HG02623 (cell line): ENCODE measurements around the gene IFI27L1.
A peak's percentile ranks its signal among the peaks of the same experiment; 100 is the strongest.

Experiments
- ATAC-seq: cut with Tn5 transposase; IDR thresholded peaks from one replicate; pipeline ENCODE4 v1.9.1; 2021; ENCODE audit warnings: moderate library complexity; ENCODE audit not compliant: unreplicated experiment

IFI27L1 gene

GRCh38 chr14:94113490-94113889 lies 32.4 kb downstream of the IFI27L1 start:
- no peak for ATAC-seq

GRCh38 chr14:94113908-94114588 lies 32.9 kb downstream of the IFI27L1 start:
- no peak for ATAC-seq

- ATAC-seq = no peak
Measured at GRCh38 chr14:94114589-94115057, 33.5 kb downstream of the IFI27L1 start.

GRCh38 chr14:94115058-94115591 lies 34.0 kb downstream of the IFI27L1 start:
- ATAC-seq = no peak

- no peak for ATAC-seq
Measured at GRCh38 chr14:94115631-94116030, 34.5 kb downstream of the IFI27L1 start.

- ATAC-seq = no peak
Measured at GRCh38 chr14:94116701-94117100, 35.6 kb downstream of the IFI27L1 start.

GRCh38 chr14:94117856-94118255 lies 36.7 kb downstream of the IFI27L1 start:
- no peak for ATAC-seq

GRCh38 chr14:94119071-94119470 lies 38.0 kb downstream of the IFI27L1 start:
- ATAC-seq = no peak

GRCh38 chr14:94120667-94121340 lies 39.7 kb downstream of the IFI27L1 start:
- no peak for ATAC-seq

GRCh38 chr14:94121485-94121884 lies 40.4 kb downstream of the IFI27L1 start:
- ATAC-seq = no peak

- ATAC-seq = no peak
Measured at GRCh38 chr14:94122438-94122837, 41.3 kb downstream of the IFI27L1 start.

GRCh38 chr14:94123296-94123695 lies 42.2 kb downstream of the IFI27L1 start:
- no peak for ATAC-seq

- ATAC-seq = no peak
Measured at GRCh38 chr14:94123868-94124267, 42.8 kb downstream of the IFI27L1 start.

- no peak for ATAC-seq
Measured at GRCh38 chr14:94124582-94125377, 43.7 kb downstream of the IFI27L1 start.

- no peak for ATAC-seq
Measured at GRCh38 chr14:94125659-94126418, 44.7 kb downstream of the IFI27L1 start.

- ATAC-seq = no peak
Measured at GRCh38 chr14:94126419-94126677, 45.2 kb downstream of the IFI27L1 start.

GRCh38 chr14:94126800-94127199 lies 45.7 kb downstream of the IFI27L1 start:
- ATAC-seq = no peak

GRCh38 chr14:94127330-94127729 lies 46.2 kb downstream of the IFI27L1 start:
- no peak for ATAC-seq

- no peak for ATAC-seq
Measured at GRCh38 chr14:94128216-94128839, 47.2 kb downstream of the IFI27L1 start.

GRCh38 chr14:94129111-94129757 lies 48.1 kb downstream of the IFI27L1 start, which contains the start of gene IFI27L2:
IFI27L2 (minus strand) TSS chr14:94129604; CDS start chr14:94129564, 40 bp downstream.
- ATAC-seq = peak; percentile 95
